GM12892 (cell line): ENCODE measurements around the gene POLR2B.

Source experiments
- POLR2A ChIP-seq: IDR thresholded peaks from 2 replicates; pipeline ENCODE4 v1.6.1; 2011; ENCODE audit warnings: low read depth, low read length, control low read depth
- POLR2AphosphoS5 ChIP-seq: IDR thresholded peaks from 2 replicates; pipeline ENCODE4 v1.6.1; 2011; ENCODE audit warnings: low read depth, low read length, control low read depth
- TAF1 ChIP-seq: IDR thresholded peaks from 2 replicates; pipeline ENCODE4 v1.6.1; 2011; ENCODE audit warnings: low read depth, mild to moderate bottlenecking, control low read depth, low read length, borderline replicate concordance

DNA sequence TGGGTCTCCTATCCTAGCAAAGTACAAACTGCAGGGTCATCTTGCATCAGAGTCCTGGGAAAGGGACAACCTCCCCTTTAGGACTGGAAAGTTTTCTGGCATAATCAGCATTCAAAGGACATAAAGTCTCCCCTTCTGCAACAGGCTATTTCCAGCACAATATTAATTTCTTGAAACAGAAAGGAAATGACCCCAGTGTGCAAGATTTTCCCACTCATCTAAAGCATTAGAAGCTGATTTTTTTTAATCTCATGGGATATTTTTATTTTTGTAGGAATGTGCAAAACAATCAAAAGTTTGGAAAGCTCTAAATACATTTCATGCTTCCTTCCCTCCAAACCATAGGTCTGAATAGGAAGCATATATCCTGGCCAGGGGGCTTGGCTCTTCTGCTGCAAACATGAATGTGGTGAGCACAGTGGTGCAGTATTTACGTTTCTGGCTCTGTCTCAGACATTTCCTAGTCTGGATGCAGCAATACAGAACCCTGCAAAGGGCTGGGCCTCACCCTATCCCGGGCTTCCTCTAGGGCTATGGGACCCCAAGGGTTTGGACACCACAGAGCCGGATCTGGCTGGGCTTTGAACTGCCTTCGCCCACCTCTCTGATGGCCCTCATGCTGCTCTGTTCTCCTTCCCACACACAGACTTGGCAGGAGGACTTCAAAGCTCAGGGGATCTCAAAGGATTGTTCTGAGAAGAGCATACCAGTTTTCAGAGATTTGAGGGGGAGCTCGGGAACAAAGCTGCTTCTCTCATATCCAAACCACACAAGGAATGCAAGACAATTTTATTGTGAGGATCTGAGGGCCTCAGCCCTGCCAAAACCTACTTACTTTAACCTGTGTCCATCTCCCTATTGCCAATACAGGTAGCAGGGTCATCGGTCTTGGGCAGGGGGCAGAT lies 64.9 kb downstream of the POLR2B start:
- no peak for TF ChIP-seq POLR2A
- TF ChIP-seq POLR2AphosphoS5, result no peak
- TF ChIP-seq TAF1, result no peak
